Psoas muscle (tissue), 8 donors: ENCODE data around the gene ERN2. TPM values are rescaled to one million over a fixed set of nuclear protein-coding genes. Genes with fewer than 3 reads are reported as not detected.
A peak's percentile ranks its signal among the peaks of the same experiment; 100 is the strongest.

Experiments used
- ATAC-seq, 4 donors: fragments of 200-7000 bp; cut with Tn5 transposase; one replicate each; pipeline ENCODE4 v1.9.1; 2020; ENCODE audit warnings: moderate library complexity in 3 of 4, mild to moderate bottlenecking in 2 of 4
- DNase-seq, 2 donors: peaks; one replicate each; pipeline ENCODE4 v3.0.0-alpha.2; 2020
- H3K27ac ChIP-seq: fragments of 200-600 bp; one replicate; pipeline ENCODE4 v1.8.0; 2022
- H3K27me3 ChIP-seq, 3 donors: fragments of 200-600 bp in 1 of 3; one replicate each; pipeline versions ENCODE4 v1.6.1 to v1.8.0; 2013 to 2022; ENCODE audit warnings: low read length in 2 of 3, mild to moderate bottlenecking in 2 of 3, moderate library complexity in 1 of 3; ENCODE audit not compliant: insufficient read depth in 3 of 3
- H3K36me3 ChIP-seq, 2 donors: fragments of 200-600 bp in 1 of 2; one replicate each; pipeline versions ENCODE4 v1.6.1 to v1.8.0; 2013 to 2022; ENCODE audit warnings: low read depth in 1 of 2, mild to moderate bottlenecking in 1 of 2, moderate library complexity in 1 of 2; ENCODE audit not compliant: insufficient read depth in 1 of 2
- H3K4me1 ChIP-seq: fragments of 200-600 bp; one replicate; pipeline ENCODE4 v1.8.0; 2022
- H3K4me3 ChIP-seq: fragments of 200-600 bp; one replicate; pipeline ENCODE4 v1.8.0; 2022; ENCODE audit warnings: mild to moderate bottlenecking
- H3K9me3 ChIP-seq: fragments of 200-600 bp; one replicate; pipeline ENCODE4 v1.8.0; 2022
- WGBS, 3 donors: extraction: QIAGEN DNeasy Blood & Tissue Kit; methylation state at CpG; one replicate each; pipeline versions ENCODE4 v1.1.6 to v1.1.7; 2013; 5-methylcytosine and 5-hydroxymethylcytosine counted together
- intact Hi-C, 2 donors: fragments of 100-400 bp; cut with DNase I; formaldehyde crosslinking; loops; one replicate each; pipeline versions ENCODE4 v1.11.0 to v1.14.2; 2022
- polyA plus RNA-seq, 3 donors: library from polyadenylated mRNA; stranded (reverse); fragments of 200-250 nt; gene quantifications; one replicate each; pipeline ENCODE4 v1.2.3, GENCODE V29; 2013
- total RNA-seq, 4 donors: library from RNA; stranded (reverse); fragmentation: NEBNext Ultra II Directional in 2 of 4; extraction: Animal tissue kit (Norgen Biotek cat#: 25700) in 2 of 4; gene quantifications; one replicate each; pipeline versions ENCODE4 v1.2.1 to v1.2.4, GENCODE V29; 2021 to 2023
- TF ChIP-seq, protein P1 (sequence below): fragments of 200-600 bp; IDR thresholded peaks from one replicate; pipeline ENCODE4 v1.8.0; 2022; ENCODE audit warnings: antibody characterized with exemption
- donor health status: healthy with polysubstance abuse.
- donor health status: DM: no; HTN: no; CAD: no; lungs with moderate emphysema.
- donor health status: Bipolar disorder and iron deficiency.
- donor health status: healthy.
- donor health status: DM: yes; HTN: yes; CAD: no.
- donor health status: DM: no; HTN: no; CAD: no.
- donor health status: DM: no; HTN: no; CAD: no.
- donor health status: DM: yes; HTN: yes; CAD: no.

ERN2 gene
- total and polyA plus RNA-seq, 7 donors: 0.03 to 0.19 (median 0.08) TPM; not detected in 4

DNA sequence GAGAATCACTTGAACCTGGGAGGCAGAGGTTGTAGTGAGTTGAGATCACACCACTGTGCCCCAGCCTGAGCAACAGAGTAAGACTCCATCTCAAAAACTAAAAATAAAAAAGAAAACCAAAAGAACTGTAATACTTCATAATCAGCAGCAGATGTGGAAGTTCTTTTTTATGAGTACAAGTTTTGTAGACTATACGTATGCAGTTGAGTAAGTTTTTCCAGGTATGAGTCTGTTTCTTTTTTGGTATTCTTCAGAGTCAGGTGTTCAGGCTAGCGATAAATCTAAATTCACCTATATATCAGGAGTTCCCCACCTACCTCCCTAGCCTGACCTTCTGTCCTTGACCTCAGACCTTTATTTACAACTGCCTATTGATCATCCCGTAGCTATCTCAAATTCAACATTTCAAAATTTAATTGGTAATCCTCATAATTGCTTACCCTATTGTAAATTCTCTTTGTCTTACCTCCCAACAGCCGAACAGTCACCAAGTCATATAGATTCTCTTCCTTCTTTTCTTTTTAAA lies 61.0 kb downstream of the ERN2 start:
- intact Hi-C loops: no loop called here
- H3K27ac ChIP-seq: no peak overlapping the region
- H3K9me3 ChIP-seq: no peaks in the 10 kb centered on the region
- 92 to 96% (median 96%) methylated on average over 4 of the region's 4 CpGs for WGBS, 3 donors
- H3K27me3 ChIP-seq: no peaks in the 10 kb centered on the region
- H3K4me3 ChIP-seq: no peak overlapping the region
- peaks cover 0 to 39% of the 10 kb centered on the region in 2 donors for H3K36me3 ChIP-seq
- peaks cover 6% of the 10 kb centered on the region for H3K4me1 ChIP-seq
- DNase-seq: no peak
- TF ChIP-seq, protein P1, sequence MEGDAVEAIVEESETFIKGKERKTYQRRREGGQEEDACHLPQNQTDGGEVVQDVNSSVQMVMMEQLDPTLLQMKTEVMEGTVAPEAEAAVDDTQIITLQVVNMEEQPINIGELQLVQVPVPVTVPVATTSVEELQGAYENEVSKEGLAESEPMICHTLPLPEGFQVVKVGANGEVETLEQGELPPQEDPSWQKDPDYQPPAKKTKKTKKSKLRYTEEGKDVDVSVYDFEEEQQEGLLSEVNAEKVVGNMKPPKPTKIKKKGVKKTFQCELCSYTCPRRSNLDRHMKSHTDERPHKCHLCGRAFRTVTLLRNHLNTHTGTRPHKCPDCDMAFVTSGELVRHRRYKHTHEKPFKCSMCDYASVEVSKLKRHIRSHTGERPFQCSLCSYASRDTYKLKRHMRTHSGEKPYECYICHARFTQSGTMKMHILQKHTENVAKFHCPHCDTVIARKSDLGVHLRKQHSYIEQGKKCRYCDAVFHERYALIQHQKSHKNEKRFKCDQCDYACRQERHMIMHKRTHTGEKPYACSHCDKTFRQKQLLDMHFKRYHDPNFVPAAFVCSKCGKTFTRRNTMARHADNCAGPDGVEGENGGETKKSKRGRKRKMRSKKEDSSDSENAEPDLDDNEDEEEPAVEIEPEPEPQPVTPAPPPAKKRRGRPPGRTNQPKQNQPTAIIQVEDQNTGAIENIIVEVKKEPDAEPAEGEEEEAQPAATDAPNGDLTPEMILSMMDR: no peak
- ATAC-seq: no peak

DNA sequence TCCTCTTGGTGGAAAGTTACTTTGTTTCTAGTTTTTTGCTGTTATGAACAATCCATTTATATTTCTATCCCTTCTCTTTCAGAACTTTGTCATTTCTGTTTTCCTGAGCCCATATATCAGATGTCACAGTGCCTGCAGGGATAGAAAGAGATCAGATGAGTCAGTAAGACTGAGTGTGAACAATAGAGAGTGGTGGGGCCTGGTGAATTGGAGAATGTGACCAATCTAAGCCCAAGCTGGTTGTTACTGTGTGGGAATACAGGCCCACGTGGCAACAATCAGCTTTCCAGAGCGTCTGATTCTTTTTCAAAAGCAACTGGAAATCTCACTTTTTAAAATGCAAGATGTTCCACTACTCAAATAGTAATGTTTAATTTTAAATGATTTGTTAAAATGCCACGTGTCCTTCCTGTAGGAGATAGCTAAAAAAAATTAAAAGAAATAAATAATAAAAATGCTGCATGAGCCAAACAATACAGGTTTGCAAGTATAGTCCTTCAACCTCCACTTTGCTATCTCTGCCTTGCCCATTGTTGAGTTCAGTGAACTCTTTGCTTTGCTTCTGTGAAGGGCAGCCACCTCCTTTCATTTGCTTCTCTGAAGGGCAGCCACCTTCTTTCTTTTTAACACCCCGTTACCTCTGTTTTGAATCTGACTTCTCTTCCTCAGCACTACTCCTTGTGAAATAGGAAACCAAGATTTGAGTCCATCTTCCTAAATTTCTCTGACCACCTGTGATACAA lies 62.2 kb downstream of the ERN2 start:
- Histone ChIP-seq H3K27me3 (no peaks in the 10 kb centered on the region), H3K9me3 (no peaks in the 10 kb centered on the region), H3K36me3 (peaks cover 0 to 43% of the 10 kb centered on the region in 2 donors), H3K4me1 (peaks cover 6% of the 10 kb centered on the region), H3K4me3 (no peak overlapping the region), H3K27ac (no peak overlapping the region)
- TF ChIP-seq, protein P1: no peak
- no peak for DNase-seq
- intact Hi-C loops: no loop called here
- ATAC-seq: no peak
- WGBS, 3 donors: 81 to 86% (median 82%) methylated on average over 4 of the region's 4 CpGs

DNA sequence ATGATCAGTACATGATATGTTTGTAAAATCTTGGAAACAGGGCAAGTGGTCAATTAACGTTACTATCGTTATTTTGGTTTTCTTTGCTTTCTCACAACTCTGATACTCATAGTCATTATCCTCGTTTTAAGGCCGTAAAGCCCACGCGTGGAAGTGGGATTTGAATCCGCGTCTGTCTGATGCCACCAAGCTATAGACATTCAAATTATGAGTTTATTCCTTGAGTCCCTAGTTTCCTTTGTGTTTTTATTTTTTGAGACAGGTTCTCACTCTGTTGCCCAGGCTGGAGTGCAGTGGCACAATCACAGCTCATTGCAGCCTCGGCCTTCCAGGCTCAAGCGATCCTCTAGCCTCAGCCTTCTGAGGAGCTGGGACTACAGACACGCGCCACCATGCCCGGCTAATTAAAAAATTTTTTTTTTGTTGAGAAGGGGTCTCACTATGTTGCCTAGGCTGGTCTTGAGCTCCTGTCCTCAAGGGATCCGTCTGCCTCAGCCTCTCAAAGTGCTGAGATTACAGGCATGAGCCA lies 70.7 kb downstream of the ERN2 start:
- Histone ChIP-seq H3K27me3 (no peaks in the 10 kb centered on the region), H3K27ac (peak overlapping the region; percentile 91), H3K4me3 (peak overlapping the region; percentile 94), H3K36me3 (peaks cover 7 to 53% of the 10 kb centered on the region in 2 donors), H3K9me3 (no peaks in the 10 kb centered on the region), H3K4me1 (peaks cover 20% of the 10 kb centered on the region)
- WGBS, 3 donors: 64 to 70% (median 66%) methylated on average over 14 of the region's 14 CpGs
- ATAC-seq (no peak), DNase-seq (no peak)
- intact Hi-C loops: no loop called here
- TF ChIP-seq, protein P1: no peak

DNA sequence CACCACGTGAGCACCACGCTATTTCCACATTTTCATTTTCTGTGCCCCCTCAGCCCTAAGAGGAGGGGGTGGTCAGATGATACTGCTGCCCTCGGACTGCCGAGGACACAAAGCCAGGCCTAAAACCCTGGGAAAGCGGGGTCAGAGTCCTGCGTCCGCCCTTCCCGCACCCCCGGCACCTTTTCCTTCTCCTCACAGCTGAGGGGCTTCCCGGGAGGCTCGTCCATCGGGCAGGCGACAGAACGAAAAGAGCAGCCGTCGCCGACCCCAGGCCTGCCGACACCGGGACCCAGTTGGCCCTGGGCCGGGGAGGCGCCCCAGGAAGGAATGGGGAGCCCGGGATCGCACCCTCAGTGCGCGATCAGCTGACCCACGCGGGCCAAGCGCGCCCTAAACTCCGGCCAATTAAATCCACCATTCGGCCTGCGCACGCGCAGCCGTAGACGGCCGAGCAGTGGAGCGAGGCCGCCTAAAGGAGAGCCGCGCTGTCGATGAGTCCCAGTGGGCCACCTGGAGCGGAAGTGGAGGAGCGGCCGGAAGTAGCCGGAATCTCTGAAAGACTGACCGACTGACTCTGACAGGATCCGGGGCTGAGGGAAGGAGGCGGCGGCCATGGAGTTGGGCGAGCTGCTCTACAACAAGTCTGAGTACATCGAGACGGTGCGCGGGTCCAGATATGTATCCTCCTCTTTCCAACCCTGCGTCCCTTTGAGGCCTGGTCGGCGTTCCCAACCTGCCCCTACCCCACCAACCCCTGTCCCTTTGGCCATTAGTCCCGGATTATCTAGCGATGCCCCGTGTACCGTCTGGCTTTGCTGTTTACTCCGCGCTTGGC lies 71.9 kb downstream of the ERN2 start, which contains the start of the genes DCTN5 and PALB2:
Gene DCTN5, plus strand, starts transcription at position 536 of the 835 bp plus-strand sequence. Its CDS starts 77 bp downstream, at position 613.
Gene PALB2, minus strand, starts transcription at position 380 of the 835 bp plus-strand sequence. Its CDS starts 153 bp downstream, at position 227.
- Histone ChIP-seq H3K4me3 (peak within 1 kb of the TSS; percentile 94), H3K9me3 (no peaks in the 10 kb centered on the region), H3K27me3 (no peaks in the 10 kb centered on the region), H3K36me3 (peaks cover 7 to 56% of the 10 kb centered on the region in 2 donors), H3K27ac (peak within 1 kb of the TSS; percentile 91), H3K4me1 (peaks cover 20% of the 10 kb centered on the region)
- TF ChIP-seq, protein P1: no peak
- ATAC-seq: peak; percentile 99 to 100 (median 100)
- DNase-seq: peak; percentile 94 to 97
- WGBS, 3 donors: 0% methylated on average over 61 to 64 of the region's 64 CpGs
- intact Hi-C loops: loop anchor here in 1 of 2 donors (2.0 kb wide), 1 partner anchor 44 kb away; the partner anchor contains the start of gene NDUFAB1
